ENCODE results near the gene NOL11.
"Not testable (repeated sequence)": the region's sequence is repeated elsewhere in the genome, so short reads cannot be mapped to it uniquely, and the experiment has no call there.

Gene NOL11

DNA sequence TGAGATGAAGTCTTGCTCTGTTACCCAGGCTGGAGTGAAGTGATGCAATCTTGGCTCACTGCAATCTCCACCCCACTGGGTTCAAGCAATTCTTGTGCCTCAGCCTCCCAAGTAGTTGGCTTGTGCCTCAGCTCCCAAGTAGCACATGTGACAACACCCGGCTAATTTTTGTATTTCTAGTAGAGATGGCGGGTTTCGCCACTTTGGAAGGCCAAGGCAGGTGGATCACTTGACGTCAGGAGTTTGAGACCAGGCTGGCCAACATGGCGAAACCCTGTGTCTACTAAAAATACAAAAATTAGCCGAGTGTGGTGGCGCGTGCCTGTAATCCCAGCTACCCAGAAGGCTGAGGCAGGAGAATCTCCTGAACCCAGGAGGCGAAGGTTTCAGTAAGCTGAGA lies 39.0 kb downstream of the NOL11 start:
- H3K27me3 ChIP-seq (ENCODE audit: insufficient read depth, low read length); H3K27ac ChIP-seq (ENCODE audit: low read length); H3K9me3 ChIP-seq (ENCODE audit: insufficient read depth, low read depth, low read length); H3K4me3 ChIP-seq (ENCODE audit: low read length); H3K36me3 ChIP-seq (ENCODE audit: insufficient read depth, low read depth, low read length); H3K4me1 ChIP-seq (ENCODE audit: insufficient read depth, low read length); H3K9ac ChIP-seq (ENCODE audit: low read depth, low read length): not testable (repeated sequence)

DNA sequence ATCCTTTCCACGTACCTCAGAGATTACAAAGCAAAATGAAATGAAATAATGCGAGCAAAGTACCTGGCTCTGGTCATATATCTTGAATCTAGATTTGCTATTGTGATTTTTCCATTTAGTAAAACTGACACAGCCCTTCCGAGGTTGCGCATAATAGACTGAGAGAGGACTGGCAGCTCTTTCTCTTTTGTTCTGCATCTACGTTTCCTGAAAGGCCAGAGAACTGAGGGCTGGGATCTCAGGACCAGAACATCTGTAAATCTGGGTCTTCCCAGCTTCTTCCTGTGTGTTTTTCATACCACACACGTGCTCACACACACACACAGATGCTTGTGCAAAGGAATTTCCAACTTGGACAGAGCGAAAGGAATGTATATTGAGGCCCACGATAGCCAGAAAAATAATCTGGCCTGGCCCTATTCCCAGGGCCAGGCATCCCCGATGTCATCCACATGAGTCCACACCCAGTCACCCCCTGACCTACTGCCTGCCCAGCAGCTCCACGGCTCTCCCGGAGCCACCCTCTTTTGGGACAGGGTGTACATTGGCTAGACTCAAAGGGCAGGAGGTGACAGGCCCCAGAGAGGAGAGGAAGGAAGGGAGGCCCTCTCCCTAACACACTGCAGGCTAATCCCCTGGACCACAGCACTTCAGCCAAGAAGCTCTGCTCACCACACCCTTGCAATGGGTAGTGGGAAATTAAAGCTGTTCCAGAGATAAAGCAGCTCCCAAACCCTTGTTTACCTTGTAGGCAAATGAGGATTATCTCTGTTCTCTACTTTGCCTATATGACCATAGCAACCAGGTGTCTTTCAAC lies 41.8 kb downstream of the NOL11 start:
- H3K27me3 ChIP-seq (ENCODE audit: insufficient read depth, low read length), result no peaks in the 10 kb centered on the region
- H3K4me3 ChIP-seq (ENCODE audit: low read length), result no peak overlapping the region
- peaks cover 2% of the 10 kb centered on the region; the same call in 1 of the 2 replicates for H3K4me1 ChIP-seq (ENCODE audit: insufficient read depth, low read length)
- no peak overlapping the region for H3K27ac ChIP-seq (ENCODE audit: low read length)
- H3K36me3 ChIP-seq (ENCODE audit: insufficient read depth, low read depth, low read length), result no peaks in the 10 kb centered on the region
- no peak overlapping the region for H3K9ac ChIP-seq (ENCODE audit: low read depth, low read length)
- H3K9me3 ChIP-seq (ENCODE audit: insufficient read depth, low read depth, low read length), result no peaks in the 10 kb centered on the region; the same call in 1 of the 2 replicates

GRCh38 chr17:67765623-67766022 lies 47.9 kb downstream of the NOL11 start:
- H3K36me3 ChIP-seq (ENCODE audit: insufficient read depth, low read depth, low read length), result no peaks in the 10 kb centered on the region
- H3K9ac ChIP-seq (ENCODE audit: low read depth, low read length), result no peak overlapping the region
- H3K4me1 ChIP-seq (ENCODE audit: insufficient read depth, low read length), result no peaks in the 10 kb centered on the region
- H3K27ac ChIP-seq (ENCODE audit: low read length), result peak overlapping the region; percentile 55
- no peaks in the 10 kb centered on the region for H3K9me3 ChIP-seq (ENCODE audit: insufficient read depth, low read depth, low read length)
- no peaks in the 10 kb centered on the region for H3K27me3 ChIP-seq (ENCODE audit: insufficient read depth, low read length)
- no peak overlapping the region for H3K4me3 ChIP-seq (ENCODE audit: low read length)

DNA sequence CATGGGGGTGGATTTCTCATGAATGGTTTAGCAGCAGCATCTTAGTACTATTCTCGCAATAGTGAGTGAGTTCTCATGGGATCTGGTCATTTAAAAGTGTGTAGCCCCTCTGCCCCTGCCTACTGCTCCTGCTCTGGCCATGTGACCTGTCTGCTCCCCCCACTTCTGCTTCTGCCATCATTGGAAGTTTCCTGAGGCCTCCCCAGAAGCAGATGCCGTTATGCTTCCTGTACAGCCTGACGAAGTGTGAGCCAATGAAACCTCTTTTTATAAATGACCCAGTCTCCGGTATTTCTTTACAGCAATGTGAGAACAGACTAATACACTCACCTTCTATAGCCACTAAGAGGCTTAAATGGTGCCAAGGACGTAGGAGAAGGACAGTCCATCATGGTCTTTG lies 51.5 kb downstream of the NOL11 start:
- Histone ChIP-seq H3K27ac (ENCODE audit: low read length) (no peak overlapping the region), H3K9ac (ENCODE audit: low read depth, low read length) (no peak overlapping the region), H3K27me3 (ENCODE audit: insufficient read depth, low read length) (no peaks in the 10 kb centered on the region), H3K36me3 (ENCODE audit: insufficient read depth, low read depth, low read length) (no peaks in the 10 kb centered on the region), H3K4me1 (ENCODE audit: insufficient read depth, low read length) (no peaks in the 10 kb centered on the region), H3K9me3 (ENCODE audit: insufficient read depth, low read depth, low read length) (no peaks in the 10 kb centered on the region), H3K4me3 (ENCODE audit: low read length) (no peak overlapping the region)

DNA sequence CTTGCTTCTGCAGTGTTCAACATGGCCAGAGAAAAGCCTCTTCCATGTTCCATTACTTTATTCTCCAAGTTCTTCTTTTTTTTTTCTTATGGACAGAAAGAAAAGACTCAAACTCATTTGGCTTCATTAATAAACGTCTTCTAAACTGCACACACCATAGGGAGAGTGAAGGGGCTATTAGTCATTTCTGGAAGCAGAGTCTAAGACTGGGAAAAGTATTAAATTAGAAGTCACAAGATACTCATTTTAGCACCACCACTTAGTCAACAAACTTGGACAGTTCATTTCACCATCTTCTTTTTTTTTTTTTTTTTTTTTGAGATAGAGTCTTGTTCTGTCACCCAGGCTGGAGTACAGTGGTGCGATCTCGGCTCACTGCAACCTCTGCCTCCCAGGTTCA lies 52.8 kb downstream of the NOL11 start:
- no peak overlapping the region for H3K9ac ChIP-seq (ENCODE audit: low read depth, low read length)
- H3K27me3 ChIP-seq (ENCODE audit: insufficient read depth, low read length), result no peaks in the 10 kb centered on the region
- H3K27ac ChIP-seq (ENCODE audit: low read length), result no peak overlapping the region
- H3K4me1 ChIP-seq (ENCODE audit: insufficient read depth, low read length), result no peaks in the 10 kb centered on the region
- H3K4me3 ChIP-seq (ENCODE audit: low read length), result no peak overlapping the region
- no peaks in the 10 kb centered on the region for H3K36me3 ChIP-seq (ENCODE audit: insufficient read depth, low read depth, low read length)
- no peaks in the 10 kb centered on the region for H3K9me3 ChIP-seq (ENCODE audit: insufficient read depth, low read depth, low read length)

GRCh38 chr17:67772679-67773078 lies 54.9 kb downstream of the NOL11 start:
- no peak overlapping the region for H3K4me3 ChIP-seq (ENCODE audit: low read length)
- H3K27me3 ChIP-seq (ENCODE audit: insufficient read depth, low read length), result no peaks in the 10 kb centered on the region
- no peak overlapping the region for H3K27ac ChIP-seq (ENCODE audit: low read length)
- no peak overlapping the region for H3K9ac ChIP-seq (ENCODE audit: low read depth, low read length)
- H3K4me1 ChIP-seq (ENCODE audit: insufficient read depth, low read length), result no peaks in the 10 kb centered on the region
- no peaks in the 10 kb centered on the region for H3K9me3 ChIP-seq (ENCODE audit: insufficient read depth, low read depth, low read length)
- no peaks in the 10 kb centered on the region for H3K36me3 ChIP-seq (ENCODE audit: insufficient read depth, low read depth, low read length)

- Histone ChIP-seq H3K36me3 (ENCODE audit: insufficient read depth, low read depth, low read length) (no peaks in the 10 kb centered on the region), H3K4me3 (ENCODE audit: low read length) (no peak overlapping the region), H3K9ac (ENCODE audit: low read depth, low read length) (no peak overlapping the region), H3K9me3 (ENCODE audit: insufficient read depth, low read depth, low read length) (no peaks in the 10 kb centered on the region), H3K4me1 (ENCODE audit: insufficient read depth, low read length) (no peaks in the 10 kb centered on the region), H3K27me3 (ENCODE audit: insufficient read depth, low read length) (no peaks in the 10 kb centered on the region), H3K27ac (ENCODE audit: low read length) (no peak overlapping the region)
Measured at GRCh38 chr17:67773246-67773645, 55.5 kb downstream of the NOL11 start.

- no peak overlapping the region for H3K27ac ChIP-seq (ENCODE audit: low read length)
- no peaks in the 10 kb centered on the region for H3K36me3 ChIP-seq (ENCODE audit: insufficient read depth, low read depth, low read length)
- H3K27me3 ChIP-seq (ENCODE audit: insufficient read depth, low read length), result no peaks in the 10 kb centered on the region
- H3K9ac ChIP-seq (ENCODE audit: low read depth, low read length), result no peak overlapping the region; the same call in 1 of the 2 replicates
- H3K4me3 ChIP-seq (ENCODE audit: low read length), result 0 out of 2 replicates have a peak overlapping the region, but pooled peaks have one; percentile 7
- H3K9me3 ChIP-seq (ENCODE audit: insufficient read depth, low read depth, low read length), result no peaks in the 10 kb centered on the region
- no peaks in the 10 kb centered on the region for H3K4me1 ChIP-seq (ENCODE audit: insufficient read depth, low read length)
Measured at GRCh38 chr17:67779098-67779672, 61.4 kb downstream of the NOL11 start.

GRCh38 chr17:67784364-67785121 lies 66.8 kb downstream of the NOL11 start:
- no peak overlapping the region for H3K9ac ChIP-seq (ENCODE audit: low read depth, low read length)
- no peaks in the 10 kb centered on the region for H3K27me3 ChIP-seq (ENCODE audit: insufficient read depth, low read length)

GRCh38 chr17:67785122-67785477 lies 67.4 kb downstream of the NOL11 start:
- H3K4me1 ChIP-seq (ENCODE audit: insufficient read depth, low read length), result no peaks in the 10 kb centered on the region
- H3K36me3 ChIP-seq (ENCODE audit: insufficient read depth, low read depth, low read length), result no peaks in the 10 kb centered on the region
- H3K27ac ChIP-seq (ENCODE audit: low read length), result no peak overlapping the region
- no peak overlapping the region for H3K9ac ChIP-seq (ENCODE audit: low read depth, low read length)
- no peaks in the 10 kb centered on the region for H3K9me3 ChIP-seq (ENCODE audit: insufficient read depth, low read depth, low read length)
- no peak overlapping the region for H3K4me3 ChIP-seq (ENCODE audit: low read length)
- no peaks in the 10 kb centered on the region for H3K27me3 ChIP-seq (ENCODE audit: insufficient read depth, low read length)

More at GRCh38 chr17:67784364-67785121, 66.8 kb downstream of the NOL11 start:
- H3K4me3 ChIP-seq (ENCODE audit: low read length), result no peak overlapping the region
- H3K36me3 ChIP-seq (ENCODE audit: insufficient read depth, low read depth, low read length), result no peaks in the 10 kb centered on the region
- no peak overlapping the region for H3K27ac ChIP-seq (ENCODE audit: low read length)
- no peaks in the 10 kb centered on the region for H3K4me1 ChIP-seq (ENCODE audit: insufficient read depth, low read length)
- no peaks in the 10 kb centered on the region for H3K9me3 ChIP-seq (ENCODE audit: insufficient read depth, low read depth, low read length)

DNA sequence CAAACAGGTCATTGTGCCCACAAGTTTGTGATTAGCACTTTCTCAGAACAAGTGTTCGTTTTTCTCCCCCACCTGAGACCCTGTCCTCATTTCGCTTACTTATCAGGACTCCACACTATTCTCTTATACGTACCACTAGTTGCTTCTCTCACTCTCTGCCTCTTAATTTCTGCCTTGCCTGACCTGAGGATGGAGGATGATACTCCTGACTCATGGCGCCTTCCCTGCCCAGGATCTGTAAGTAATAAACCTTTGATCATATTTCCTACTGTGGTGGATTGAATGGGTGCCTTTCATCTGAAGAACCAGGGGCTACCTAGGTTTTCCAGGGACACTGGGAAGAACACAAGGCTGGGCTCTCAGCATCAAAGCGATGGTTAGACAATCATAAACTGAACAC lies 67.8 kb downstream of the NOL11 start:
- Histone ChIP-seq H3K9ac (ENCODE audit: low read depth, low read length) (no peak overlapping the region), H3K27me3 (ENCODE audit: insufficient read depth, low read length) (no peaks in the 10 kb centered on the region), H3K4me3 (ENCODE audit: low read length) (no peak overlapping the region), H3K9me3 (ENCODE audit: insufficient read depth, low read depth, low read length) (no peaks in the 10 kb centered on the region), H3K4me1 (ENCODE audit: insufficient read depth, low read length) (no peaks in the 10 kb centered on the region), H3K27ac (ENCODE audit: low read length) (no peak overlapping the region), H3K36me3 (ENCODE audit: insufficient read depth, low read depth, low read length) (no peaks in the 10 kb centered on the region)
